GM12878 (cell line): ENCODE data around the gene POU2F1. TPM values are rescaled to one million over a fixed set of nuclear protein-coding genes. Genes with fewer than 3 reads are reported as not detected.
A peak's percentile ranks its signal among the peaks of the same experiment; 100 is the strongest.

Experiments
- BMI1 ChIP-seq: fragments of 450-650 bp; IDR thresholded peaks from 2 replicates; pipeline ENCODE4 v1.6.1; 2016; ENCODE audit warnings: mild to moderate bottlenecking, moderate library complexity, borderline replicate concordance
- CHD1 ChIP-seq: IDR thresholded peaks from 2 replicates; pipeline ENCODE4 v1.6.1; 2012; ENCODE audit warnings: low read depth, low read length, improper control_type of control experiment
- EP300 ChIP-seq, 2 experiments: fragments of 150-350 bp in 1 of 2; IDR thresholded peaks; 2 replicates each; pipeline ENCODE4 v1.6.1; 2011 to 2012; ENCODE audit warnings: low read depth in 2 of 2, low read length in 2 of 2, borderline replicate concordance in 1 of 2, improper control_type of control experiment in 1 of 2, inconsistent platforms in 1 of 2; ENCODE audit not compliant: control insufficient read depth in 1 of 2
- ESRRA ChIP-seq: IDR thresholded peaks from 2 replicates; pipeline ENCODE4 v1.6.1; 2012; ENCODE audit warnings: mild to moderate bottlenecking, low read length, improper control_type of control experiment
- HDGF ChIP-seq: fragments of 450-650 bp; IDR thresholded peaks from 2 replicates; pipeline ENCODE4 v1.6.1; 2016; ENCODE audit warnings: antibody characterized with exemption
- IRF4 ChIP-seq: IDR thresholded peaks from 2 replicates; pipeline ENCODE4 v1.6.1; 2011; ENCODE audit warnings: low read depth, low read length
- PML ChIP-seq: IDR thresholded peaks from 2 replicates; pipeline ENCODE4 v1.6.1; 2012; ENCODE audit warnings: low read length, inconsistent platforms
- POLR2AphosphoS2 ChIP-seq: IDR thresholded peaks from 2 replicates; pipeline ENCODE4 v1.6.1; 2011; ENCODE audit warnings: low read depth, mild to moderate bottlenecking, low read length, improper control_type of control experiment, moderate library complexity
- POLR2AphosphoS5 ChIP-seq: IDR thresholded peaks from 2 replicates; pipeline ENCODE4 v1.6.1; 2011; ENCODE audit warnings: mild to moderate bottlenecking, low read length, inconsistent platforms
- RELA ChIP-seq: fragments of 450-650 bp; IDR thresholded peaks from 2 replicates; pipeline ENCODE4 v1.8.0; 2014; ENCODE audit warnings: borderline replicate concordance; ENCODE audit not compliant: partially characterized antibody
- SIX5 ChIP-seq: IDR thresholded peaks from 2 replicates; pipeline ENCODE4 v1.6.1; 2011; ENCODE audit warnings: mild to moderate bottlenecking, low read depth, low read length, moderate library complexity; ENCODE audit not compliant: severe bottlenecking
- SMARCA5 ChIP-seq: fragments of 450-650 bp; IDR thresholded peaks from 2 replicates; pipeline ENCODE4 v1.6.1; 2017; ENCODE audit warnings: mild to moderate bottlenecking
- SPI1 ChIP-seq: IDR thresholded peaks from 2 replicates; pipeline ENCODE4 v1.6.1; 2011; ENCODE audit warnings: low read depth, mild to moderate bottlenecking, low read length, moderate library complexity, borderline replicate concordance; ENCODE audit not compliant: insufficient read depth
- SRF ChIP-seq, 2 experiments: IDR thresholded peaks; 2 replicates each; pipeline ENCODE4 v1.6.1; 2011; ENCODE audit warnings: low read depth in 2 of 2, low read length in 2 of 2, mild to moderate bottlenecking in 1 of 2, moderate library complexity in 1 of 2
- YBX1 ChIP-seq: fragments of 450-650 bp; IDR thresholded peaks from 2 replicates; pipeline ENCODE4 v1.6.1; 2016; ENCODE audit warnings: antibody characterized with exemption
- ZNF24 ChIP-seq: fragments of 450-650 bp; IDR thresholded peaks from 2 replicates; pipeline ENCODE4 v1.6.1; 2017; ENCODE audit warnings: antibody characterized with exemption, mild to moderate bottlenecking
- ZNF274 ChIP-seq: IDR thresholded peaks from one replicate; pipeline ENCODE4 v1.8.0; 2011; ENCODE audit not compliant: insufficient read length, insufficient read depth
- polyA plus RNA-seq, 11 experiments: library from polyadenylated mRNA; depleted of rRNA in 4 of 11; unstranded in 6 of 11; stranded (reverse) in 5 of 11; fragments of >200 nt; fragmentation: Nextera tagmentation in 4 of 11; fragmentation: Illumina TruSeq in 1 of 11; extraction: Ambion mirVana in 4 of 11; extraction: Trizol in 1 of 11; gene quantifications; 1 replicate in 1 of 11; 2 replicates in 10 of 11; pipeline versions ENCODE4 v1.2.1 to v1.2.3, GENCODE V29; 2011 to 2016; ENCODE audit warnings: inconsistent platforms in 2 of 11, missing spikeins in 2 of 11, low read depth in 1 of 11
- total RNA-seq, 4 experiments: library from RNA; depleted of rRNA in 3 of 4; stranded (reverse); fragments of >200 nt in 3 of 4; fragmentation: Illumina TruSeq in 1 of 4; extraction: Trizol in 1 of 4; gene quantifications; 2 replicates each; pipeline versions ENCODE4 v1.2.1 to v1.2.3, GENCODE V29; 2013 to 2021
- TF ChIP-seq, protein P1 (sequence below): fragments of 450-650 bp; IDR thresholded peaks from 2 replicates; pipeline ENCODE4 v1.6.1; 2017; ENCODE audit warnings: mild to moderate bottlenecking
- TF ChIP-seq, protein P2 (sequence below): IDR thresholded peaks from 2 replicates; pipeline ENCODE4 v1.6.1; 2012; ENCODE audit warnings: low read depth, low read length, improper control_type of control experiment
- TF ChIP-seq, protein P3 (sequence below): fragments of 450-650 bp; IDR thresholded peaks from 2 replicates; pipeline ENCODE4 v1.6.1; 2017; ENCODE audit warnings: mild to moderate bottlenecking, moderate library complexity
- TF ChIP-seq, protein P4 (sequence below): fragments of 450-650 bp; formaldehyde crosslinking; IDR thresholded peaks from 2 replicates; pipeline ENCODE4 v1.4.0; 2020; ENCODE audit warnings: mild to moderate bottlenecking, moderate library complexity

Gene POU2F1
- total and polyA plus RNA-seq, 10 of the 15 experiments (the other 5 are each of a cell fraction or from before 2014, with no cell fraction given), result 2.5 to 21.7 (median 12.5) TPM

DNA sequence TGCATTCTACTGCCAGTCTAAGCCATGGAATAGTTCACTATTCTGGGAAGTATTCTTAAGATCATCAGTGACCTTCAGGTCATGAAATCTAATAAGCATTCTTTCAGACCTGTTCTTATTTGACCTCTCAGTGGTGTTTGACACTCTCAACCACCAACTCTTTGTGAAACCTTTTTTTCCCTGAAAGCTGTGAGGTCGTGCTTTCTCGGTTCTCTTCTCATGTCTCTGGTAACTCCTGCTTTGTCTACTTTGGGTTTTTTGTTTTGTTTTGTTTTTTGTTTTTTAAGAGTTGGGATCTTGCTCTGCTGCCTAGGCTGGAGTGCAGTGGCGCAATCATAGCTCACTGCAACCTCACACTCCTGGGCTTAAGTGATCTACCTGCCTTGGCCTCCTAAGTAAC is 56.3 kb downstream of the POU2F1 start (continued):
- TF ChIP-seq, protein P1, sequence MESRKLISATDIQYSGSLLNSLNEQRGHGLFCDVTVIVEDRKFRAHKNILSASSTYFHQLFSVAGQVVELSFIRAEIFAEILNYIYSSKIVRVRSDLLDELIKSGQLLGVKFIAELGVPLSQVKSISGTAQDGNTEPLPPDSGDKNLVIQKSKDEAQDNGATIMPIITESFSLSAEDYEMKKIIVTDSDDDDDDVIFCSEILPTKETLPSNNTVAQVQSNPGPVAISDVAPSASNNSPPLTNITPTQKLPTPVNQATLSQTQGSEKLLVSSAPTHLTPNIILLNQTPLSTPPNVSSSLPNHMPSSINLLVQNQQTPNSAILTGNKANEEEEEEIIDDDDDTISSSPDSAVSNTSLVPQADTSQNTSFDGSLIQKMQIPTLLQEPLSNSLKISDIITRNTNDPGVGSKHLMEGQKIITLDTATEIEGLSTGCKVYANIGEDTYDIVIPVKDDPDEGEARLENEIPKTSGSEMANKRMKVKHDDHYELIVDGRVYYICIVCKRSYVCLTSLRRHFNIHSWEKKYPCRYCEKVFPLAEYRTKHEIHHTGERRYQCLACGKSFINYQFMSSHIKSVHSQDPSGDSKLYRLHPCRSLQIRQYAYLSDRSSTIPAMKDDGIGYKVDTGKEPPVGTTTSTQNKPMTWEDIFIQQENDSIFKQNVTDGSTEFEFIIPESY, result no peak
- TF ChIP-seq YBX1 (no peak), PML (no peak), POLR2AphosphoS5 (no peak), ZNF24 (peak; percentile 57; the same call in 1 of the 2 replicates), RELA (no peak), EP300 (IDR thresholded peaks at IDR 0.05; ENCODE audit: borderline replicate concordance in 1 of 2, control insufficient read depth in 1 of 2, low read depth in 2 of 2, low read length in 2 of 2) (peak in 1 of 2 experiments; percentile 68; a peak in 2 of 4 replicates), POLR2AphosphoS2 (no peak), SRF (IDR thresholded peaks at IDR 0.05; ENCODE audit: low read depth in 2 of 2, low read length in 2 of 2) (no peak), SIX5 (no peak), SPI1 (peak; percentile 46; the same call in 1 of the 2 replicates), BMI1 (peak; percentile 31; the same call in 1 of the 2 replicates), HDGF (no peak), SMARCA5 (0 out of 2 replicates have a peak, but pooled peaks have one; percentile 12), CHD1 (no peak), ZNF274 (no peak), ESRRA (0 out of 2 replicates have a peak, but pooled peaks have one; percentile 53), IRF4 (no peak)
- TF ChIP-seq, protein P2, sequence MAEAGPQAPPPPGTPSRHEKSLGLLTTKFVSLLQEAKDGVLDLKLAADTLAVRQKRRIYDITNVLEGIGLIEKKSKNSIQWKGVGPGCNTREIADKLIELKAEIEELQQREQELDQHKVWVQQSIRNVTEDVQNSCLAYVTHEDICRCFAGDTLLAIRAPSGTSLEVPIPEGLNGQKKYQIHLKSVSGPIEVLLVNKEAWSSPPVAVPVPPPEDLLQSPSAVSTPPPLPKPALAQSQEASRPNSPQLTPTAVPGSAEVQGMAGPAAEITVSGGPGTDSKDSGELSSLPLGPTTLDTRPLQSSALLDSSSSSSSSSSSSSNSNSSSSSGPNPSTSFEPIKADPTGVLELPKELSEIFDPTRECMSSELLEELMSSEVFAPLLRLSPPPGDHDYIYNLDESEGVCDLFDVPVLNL, result no peak
- TF ChIP-seq, protein P3, sequence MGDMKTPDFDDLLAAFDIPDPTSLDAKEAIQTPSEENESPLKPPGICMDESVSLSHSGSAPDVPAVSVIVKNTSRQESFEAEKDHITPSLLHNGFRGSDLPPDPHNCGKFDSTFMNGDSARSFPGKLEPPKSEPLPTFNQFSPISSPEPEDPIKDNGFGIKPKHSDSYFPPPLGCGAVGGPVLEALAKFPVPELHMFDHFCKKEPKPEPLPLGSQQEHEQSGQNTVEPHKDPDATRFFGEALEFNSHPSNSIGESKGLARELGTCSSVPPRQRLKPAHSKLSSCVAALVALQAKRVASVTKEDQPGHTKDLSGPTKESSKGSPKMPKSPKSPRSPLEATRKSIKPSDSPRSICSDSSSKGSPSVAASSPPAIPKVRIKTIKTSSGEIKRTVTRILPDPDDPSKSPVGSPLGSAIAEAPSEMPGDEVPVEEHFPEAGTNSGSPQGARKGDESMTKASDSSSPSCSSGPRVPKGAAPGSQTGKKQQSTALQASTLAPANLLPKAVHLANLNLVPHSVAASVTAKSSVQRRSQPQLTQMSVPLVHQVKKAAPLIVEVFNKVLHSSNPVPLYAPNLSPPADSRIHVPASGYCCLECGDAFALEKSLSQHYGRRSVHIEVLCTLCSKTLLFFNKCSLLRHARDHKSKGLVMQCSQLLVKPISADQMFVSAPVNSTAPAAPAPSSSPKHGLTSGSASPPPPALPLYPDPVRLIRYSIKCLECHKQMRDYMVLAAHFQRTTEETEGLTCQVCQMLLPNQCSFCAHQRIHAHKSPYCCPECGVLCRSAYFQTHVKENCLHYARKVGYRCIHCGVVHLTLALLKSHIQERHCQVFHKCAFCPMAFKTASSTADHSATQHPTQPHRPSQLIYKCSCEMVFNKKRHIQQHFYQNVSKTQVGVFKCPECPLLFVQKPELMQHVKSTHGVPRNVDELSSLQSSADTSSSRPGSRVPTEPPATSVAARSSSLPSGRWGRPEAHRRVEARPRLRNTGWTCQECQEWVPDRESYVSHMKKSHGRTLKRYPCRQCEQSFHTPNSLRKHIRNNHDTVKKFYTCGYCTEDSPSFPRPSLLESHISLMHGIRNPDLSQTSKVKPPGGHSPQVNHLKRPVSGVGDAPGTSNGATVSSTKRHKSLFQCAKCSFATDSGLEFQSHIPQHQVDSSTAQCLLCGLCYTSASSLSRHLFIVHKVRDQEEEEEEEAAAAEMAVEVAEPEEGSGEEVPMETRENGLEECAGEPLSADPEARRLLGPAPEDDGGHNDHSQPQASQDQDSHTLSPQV, result no peak
- TF ChIP-seq, protein P4, sequence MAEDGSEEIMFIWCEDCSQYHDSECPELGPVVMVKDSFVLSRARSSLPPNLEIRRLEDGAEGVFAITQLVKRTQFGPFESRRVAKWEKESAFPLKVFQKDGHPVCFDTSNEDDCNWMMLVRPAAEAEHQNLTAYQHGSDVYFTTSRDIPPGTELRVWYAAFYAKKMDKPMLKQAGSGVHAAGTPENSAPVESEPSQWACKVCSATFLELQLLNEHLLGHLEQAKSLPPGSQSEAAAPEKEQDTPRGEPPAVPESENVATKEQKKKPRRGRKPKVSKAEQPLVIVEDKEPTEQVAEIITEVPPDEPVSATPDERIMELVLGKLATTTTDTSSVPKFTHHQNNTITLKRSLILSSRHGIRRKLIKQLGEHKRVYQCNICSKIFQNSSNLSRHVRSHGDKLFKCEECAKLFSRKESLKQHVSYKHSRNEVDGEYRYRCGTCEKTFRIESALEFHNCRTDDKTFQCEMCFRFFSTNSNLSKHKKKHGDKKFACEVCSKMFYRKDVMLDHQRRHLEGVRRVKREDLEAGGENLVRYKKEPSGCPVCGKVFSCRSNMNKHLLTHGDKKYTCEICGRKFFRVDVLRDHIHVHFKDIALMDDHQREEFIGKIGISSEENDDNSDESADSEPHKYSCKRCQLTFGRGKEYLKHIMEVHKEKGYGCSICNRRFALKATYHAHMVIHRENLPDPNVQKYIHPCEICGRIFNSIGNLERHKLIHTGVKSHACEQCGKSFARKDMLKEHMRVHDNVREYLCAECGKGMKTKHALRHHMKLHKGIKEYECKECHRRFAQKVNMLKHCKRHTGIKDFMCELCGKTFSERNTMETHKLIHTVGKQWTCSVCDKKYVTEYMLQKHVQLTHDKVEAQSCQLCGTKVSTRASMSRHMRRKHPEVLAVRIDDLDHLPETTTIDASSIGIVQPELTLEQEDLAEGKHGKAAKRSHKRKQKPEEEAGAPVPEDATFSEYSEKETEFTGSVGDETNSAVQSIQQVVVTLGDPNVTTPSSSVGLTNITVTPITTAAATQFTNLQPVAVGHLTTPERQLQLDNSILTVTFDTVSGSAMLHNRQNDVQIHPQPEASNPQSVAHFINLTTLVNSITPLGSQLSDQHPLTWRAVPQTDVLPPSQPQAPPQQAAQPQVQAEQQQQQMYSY (CRISPR knock-in tag), result no peak
